Psoas muscle (tissue), 8 donors: Measurements from ENCODE around the gene PPIC. TPM values are rescaled to one million over a fixed set of nuclear protein-coding genes. Genes with fewer than 3 reads are reported as not detected.
"Not testable (repeated sequence)": the region's sequence is repeated elsewhere in the genome, so short reads cannot be mapped to it uniquely, and the experiment has no call there.

Experiments
- ATAC-seq, 4 donors: fragments of 200-7000 bp; cut with Tn5 transposase; one replicate each; pipeline ENCODE4 v1.9.1; 2020; ENCODE audit warnings: moderate library complexity in 3 of 4, mild to moderate bottlenecking in 2 of 4
- DNase-seq, 2 donors: peaks; one replicate each; pipeline ENCODE4 v3.0.0-alpha.2; 2020
- H3K27ac ChIP-seq: fragments of 200-600 bp; one replicate; pipeline ENCODE4 v1.8.0; 2022
- H3K27me3 ChIP-seq, 3 donors: fragments of 200-600 bp in 1 of 3; one replicate each; pipeline versions ENCODE4 v1.6.1 to v1.8.0; 2013 to 2022; ENCODE audit warnings: low read length in 2 of 3, mild to moderate bottlenecking in 2 of 3, moderate library complexity in 1 of 3; ENCODE audit not compliant: insufficient read depth in 3 of 3
- H3K36me3 ChIP-seq, 2 donors: fragments of 200-600 bp in 1 of 2; one replicate each; pipeline versions ENCODE4 v1.6.1 to v1.8.0; 2013 to 2022; ENCODE audit warnings: low read depth in 1 of 2, mild to moderate bottlenecking in 1 of 2, moderate library complexity in 1 of 2; ENCODE audit not compliant: insufficient read depth in 1 of 2
- H3K4me1 ChIP-seq: fragments of 200-600 bp; one replicate; pipeline ENCODE4 v1.8.0; 2022
- H3K4me3 ChIP-seq: fragments of 200-600 bp; one replicate; pipeline ENCODE4 v1.8.0; 2022; ENCODE audit warnings: mild to moderate bottlenecking
- H3K9me3 ChIP-seq: fragments of 200-600 bp; one replicate; pipeline ENCODE4 v1.8.0; 2022
- WGBS, 3 donors: extraction: QIAGEN DNeasy Blood & Tissue Kit; methylation state at CpG; one replicate each; pipeline versions ENCODE4 v1.1.6 to v1.1.7; 2013; 5-methylcytosine and 5-hydroxymethylcytosine counted together
- intact Hi-C, 2 donors: fragments of 100-400 bp; cut with DNase I; formaldehyde crosslinking; loops; one replicate each; pipeline versions ENCODE4 v1.11.0 to v1.14.2; 2022
- polyA plus RNA-seq, 3 donors: library from polyadenylated mRNA; stranded (reverse); fragments of 200-250 nt; gene quantifications; one replicate each; pipeline ENCODE4 v1.2.3, GENCODE V29; 2013
- total RNA-seq, 4 donors: library from RNA; stranded (reverse); fragmentation: NEBNext Ultra II Directional in 2 of 4; extraction: Animal tissue kit (Norgen Biotek cat#: 25700) in 2 of 4; gene quantifications; one replicate each; pipeline versions ENCODE4 v1.2.1 to v1.2.4, GENCODE V29; 2021 to 2023
- TF ChIP-seq, protein P1 (sequence below): fragments of 200-600 bp; IDR thresholded peaks from one replicate; pipeline ENCODE4 v1.8.0; 2022; ENCODE audit warnings: antibody characterized with exemption
- donor health status: healthy with polysubstance abuse.
- donor health status: DM: no; HTN: no; CAD: no; lungs with moderate emphysema.
- donor health status: Bipolar disorder and iron deficiency.
- donor health status: healthy.
- donor health status: DM: yes; HTN: yes; CAD: no.
- donor health status: DM: no; HTN: no; CAD: no.
- donor health status: DM: no; HTN: no; CAD: no.
- donor health status: DM: yes; HTN: yes; CAD: no.

Gene PPIC
- total and polyA plus RNA-seq, 7 donors = 13.7 to 36.5 (median 23.7) TPM

GRCh38 chr5:122982376-122982775 is 54.1 kb downstream of the PPIC start:
- Histone ChIP-seq H3K9me3 (no peaks in the 10 kb centered on the region), H3K4me3 (no peak overlapping the region), H3K27me3 (no peaks in the 10 kb centered on the region), H3K36me3 (no peaks in the 10 kb centered on the region), H3K27ac (no peak overlapping the region), H3K4me1 (no peaks in the 10 kb centered on the region)
- ATAC-seq = no peak
- no peak for DNase-seq
- intact Hi-C loops = no loop called here
- WGBS, 3 donors = 0 to 54% (median 0%) methylated on average over 1 of the region's 1 CpG
- TF ChIP-seq, protein P1, sequence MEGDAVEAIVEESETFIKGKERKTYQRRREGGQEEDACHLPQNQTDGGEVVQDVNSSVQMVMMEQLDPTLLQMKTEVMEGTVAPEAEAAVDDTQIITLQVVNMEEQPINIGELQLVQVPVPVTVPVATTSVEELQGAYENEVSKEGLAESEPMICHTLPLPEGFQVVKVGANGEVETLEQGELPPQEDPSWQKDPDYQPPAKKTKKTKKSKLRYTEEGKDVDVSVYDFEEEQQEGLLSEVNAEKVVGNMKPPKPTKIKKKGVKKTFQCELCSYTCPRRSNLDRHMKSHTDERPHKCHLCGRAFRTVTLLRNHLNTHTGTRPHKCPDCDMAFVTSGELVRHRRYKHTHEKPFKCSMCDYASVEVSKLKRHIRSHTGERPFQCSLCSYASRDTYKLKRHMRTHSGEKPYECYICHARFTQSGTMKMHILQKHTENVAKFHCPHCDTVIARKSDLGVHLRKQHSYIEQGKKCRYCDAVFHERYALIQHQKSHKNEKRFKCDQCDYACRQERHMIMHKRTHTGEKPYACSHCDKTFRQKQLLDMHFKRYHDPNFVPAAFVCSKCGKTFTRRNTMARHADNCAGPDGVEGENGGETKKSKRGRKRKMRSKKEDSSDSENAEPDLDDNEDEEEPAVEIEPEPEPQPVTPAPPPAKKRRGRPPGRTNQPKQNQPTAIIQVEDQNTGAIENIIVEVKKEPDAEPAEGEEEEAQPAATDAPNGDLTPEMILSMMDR = no peak

- intact Hi-C loops = no loop called here
- Histone ChIP-seq H3K9me3 (no peaks in the 10 kb centered on the region), H3K27me3 (no peaks in the 10 kb centered on the region), H3K27ac (no peak overlapping the region), H3K36me3 (no peaks in the 10 kb centered on the region), H3K4me3 (no peak overlapping the region), H3K4me1 (no peaks in the 10 kb centered on the region)
- WGBS, 3 donors = 46 to 77% (median 64%) methylated on average over 2 of the region's 2 CpGs
- TF ChIP-seq, protein P1 = no peak
- ATAC-seq (no peak), DNase-seq (no peak)
These were observed 54.7 kb downstream of the PPIC start for GRCh38 chr5:122981846-122982245.

DNA sequence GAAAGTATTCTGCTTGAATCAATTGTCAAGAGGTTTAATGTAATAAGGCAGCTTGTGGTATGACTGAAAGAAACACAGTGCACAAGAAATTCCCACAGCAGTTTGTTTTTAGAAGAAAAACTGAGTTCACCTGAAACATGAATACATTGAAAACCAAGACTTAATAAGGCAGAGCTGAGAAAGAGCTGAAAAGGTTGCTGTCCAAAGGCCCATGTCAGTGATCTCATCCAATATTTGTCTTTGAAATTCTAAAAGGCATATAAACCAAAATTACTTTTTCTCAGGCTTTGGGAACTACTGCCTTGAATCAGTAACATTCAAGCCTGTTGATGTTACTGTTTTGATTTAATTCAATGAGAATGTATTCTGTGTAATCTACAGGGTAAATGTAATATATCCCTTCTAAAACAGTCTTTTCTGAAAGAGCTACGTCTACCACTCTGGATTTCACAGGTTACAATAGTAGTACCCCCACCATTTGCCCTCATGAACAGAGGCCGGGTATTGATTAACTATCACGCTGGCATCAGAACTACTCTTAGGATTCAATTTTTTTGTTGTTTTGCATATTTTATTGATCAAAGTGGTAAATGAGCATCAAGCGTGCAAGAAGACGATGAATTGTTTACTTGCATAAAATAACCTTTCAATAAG is 57.8 kb downstream of the PPIC start:
- Histone ChIP-seq H3K36me3 (no peaks in the 10 kb centered on the region), H3K9me3 (no peaks in the 10 kb centered on the region), H3K27ac (no peak overlapping the region), H3K27me3 (no peaks in the 10 kb centered on the region), H3K4me1 (no peaks in the 10 kb centered on the region), H3K4me3 (no peak overlapping the region)
- WGBS, 3 donors = 78 to 98% (median 97%) methylated on average over 5 of the region's 5 CpGs
- intact Hi-C loops = no loop called here
- TF ChIP-seq, protein P1 = no peak
- ATAC-seq (no peak), DNase-seq (no peak)

DNA sequence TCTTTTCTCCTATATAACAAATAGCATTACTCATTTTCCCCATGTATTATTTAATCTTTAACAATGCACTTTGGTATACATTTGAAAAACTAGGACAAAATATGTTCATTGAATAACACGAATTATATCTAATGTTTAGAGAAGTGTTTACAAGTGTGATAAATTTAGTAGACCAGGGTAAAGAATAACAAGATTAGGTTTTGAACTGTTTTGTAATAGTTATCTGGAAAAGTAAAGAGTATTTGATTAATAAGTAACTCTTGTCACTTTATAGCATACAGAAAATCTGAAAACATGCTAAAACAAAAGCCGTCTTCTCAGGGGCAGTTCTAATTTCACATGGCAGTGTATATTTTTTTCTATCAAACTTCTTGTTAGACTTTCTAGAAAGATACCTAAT is 58.5 kb downstream of the PPIC start:
- Histone ChIP-seq H3K27me3 (no peaks in the 10 kb centered on the region), H3K36me3 (no peaks in the 10 kb centered on the region), H3K27ac (no peak overlapping the region), H3K9me3 (no peaks in the 10 kb centered on the region), H3K4me1 (no peaks in the 10 kb centered on the region), H3K4me3 (no peak overlapping the region)
- ATAC-seq (no peak), DNase-seq (no peak)
- intact Hi-C loops = no loop called here
- TF ChIP-seq, protein P1 = no peak
- WGBS, 3 donors = 95 to 96% (median 96%) methylated on average over 2 of the region's 2 CpGs

DNA sequence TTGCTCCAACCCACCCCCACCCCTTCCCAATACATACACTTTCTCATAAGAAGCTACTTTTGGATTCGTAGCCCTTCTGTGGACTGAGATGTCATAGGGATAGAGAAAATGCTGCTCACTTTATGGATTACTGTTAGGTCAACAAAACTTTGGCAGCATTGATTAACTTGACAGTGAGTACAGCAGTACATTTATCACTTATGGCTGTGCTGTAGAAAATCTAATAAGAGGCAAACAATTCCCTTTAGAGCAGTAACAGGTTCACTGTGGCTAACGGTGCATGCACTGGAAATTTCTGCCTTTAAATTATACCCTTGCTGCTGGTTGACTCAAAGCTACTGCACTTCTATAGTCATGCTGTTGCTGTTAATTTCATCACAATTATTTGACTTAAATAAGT is 59.2 kb downstream of the PPIC start:
- WGBS, 3 donors = 79 to 83% (median 82%) methylated on average over 2 of the region's 2 CpGs
- ATAC-seq (no peak), DNase-seq (no peak)
- H3K36me3 ChIP-seq = no peaks in the 10 kb centered on the region
- no peaks in the 10 kb centered on the region for H3K9me3 ChIP-seq
- no peaks in the 10 kb centered on the region for H3K27me3 ChIP-seq
- TF ChIP-seq, protein P1 = no peak
- H3K4me3 ChIP-seq = no peak overlapping the region
- no peaks in the 10 kb centered on the region for H3K4me1 ChIP-seq
- intact Hi-C loops = no loop called here
- no peak overlapping the region for H3K27ac ChIP-seq

DNA sequence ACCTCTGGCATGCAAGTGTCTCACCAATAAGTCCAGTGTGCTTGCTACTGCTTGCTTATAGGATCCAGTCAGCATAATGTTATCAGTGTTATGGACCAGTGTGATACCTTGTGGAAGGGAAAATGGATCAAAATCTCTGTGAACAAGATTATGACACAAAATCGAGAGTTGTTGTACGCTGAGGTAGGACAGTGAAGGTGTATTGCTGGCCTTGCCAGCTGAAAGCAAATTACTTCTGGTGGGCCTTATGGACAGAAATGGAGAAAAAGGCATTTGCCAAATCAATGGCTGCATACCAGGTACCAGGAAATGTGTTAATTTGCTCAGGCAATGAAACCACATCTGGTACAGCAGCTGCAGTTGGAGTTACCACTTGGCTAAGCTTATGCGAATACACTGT is 62.3 kb downstream of the PPIC start:
- ATAC-seq, DNase-seq, H3K27me3 ChIP-seq, H3K36me3 ChIP-seq, intact Hi-C loops, H3K4me1 ChIP-seq, H3K27ac ChIP-seq, H3K4me3 ChIP-seq, H3K9me3 ChIP-seq: not testable (repeated sequence)
- WGBS, 3 donors = 91 to 95% (median 93%) methylated on average over 3 of the region's 3 CpGs

GRCh38 chr5:122973759-122974158 is 62.8 kb downstream of the PPIC start:
- intact Hi-C loops, H3K4me1 ChIP-seq, ATAC-seq, DNase-seq, H3K27me3 ChIP-seq, H3K36me3 ChIP-seq, H3K4me3 ChIP-seq, H3K27ac ChIP-seq, H3K9me3 ChIP-seq: not testable (repeated sequence)
- WGBS, 3 donors = 67 to 83% (median 80%) methylated on average over 1 of the region's 1 CpG
